Measurements from ENCODE around the gene ILKAP.

DNA sequence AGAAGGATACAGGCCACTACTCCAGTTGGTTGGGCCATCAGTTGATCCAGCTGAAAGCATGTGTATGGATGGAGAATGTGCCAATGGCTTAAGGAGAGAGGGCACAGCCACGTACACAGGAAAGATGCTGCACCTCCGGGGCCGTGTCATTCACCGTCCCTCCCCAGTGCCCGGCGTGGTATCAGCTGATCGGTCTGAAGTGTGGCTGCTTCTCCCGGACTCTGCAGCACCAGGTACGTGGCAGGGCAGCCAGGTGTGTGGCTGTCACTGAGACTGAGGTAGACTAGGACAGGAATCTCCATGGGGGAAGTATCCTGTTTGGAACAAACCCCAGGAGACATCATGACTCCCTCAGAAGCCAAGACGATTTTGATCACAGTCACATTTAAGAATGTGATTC, 48.9 kb downstream of the ILKAP start:
- TF ChIP-seq CTCF (IDR thresholded peaks at IDR 0.05) (no peak), POLR2AphosphoS5 (IDR thresholded peaks at IDR 0.05) (no peak)

Data from gastroesophageal sphincter (tissue), 3 donors.